Liver (tissue), 3 donors: ENCODE data around the gene CLCA1.

ENCODE experiments used
- RXRA ChIP-seq, 2 donors: IDR thresholded peaks; 2 replicates each; pipeline ENCODE4 v1.6.1; 2017 to 2018; ENCODE audit warnings: antibody characterized with exemption in 2 of 2, mild to moderate bottlenecking in 1 of 2
- TF ChIP-seq, protein P1 (sequence below): fragments of 150-350 bp; IDR thresholded peaks from 2 replicates; pipeline ENCODE4 v1.5.1; 2017; ENCODE audit warnings: improper control_type of control experiment, low read depth, low read length; ENCODE audit not compliant: missing input control
- donor health status: healthy.
- donor health status: healthy.

DNA sequence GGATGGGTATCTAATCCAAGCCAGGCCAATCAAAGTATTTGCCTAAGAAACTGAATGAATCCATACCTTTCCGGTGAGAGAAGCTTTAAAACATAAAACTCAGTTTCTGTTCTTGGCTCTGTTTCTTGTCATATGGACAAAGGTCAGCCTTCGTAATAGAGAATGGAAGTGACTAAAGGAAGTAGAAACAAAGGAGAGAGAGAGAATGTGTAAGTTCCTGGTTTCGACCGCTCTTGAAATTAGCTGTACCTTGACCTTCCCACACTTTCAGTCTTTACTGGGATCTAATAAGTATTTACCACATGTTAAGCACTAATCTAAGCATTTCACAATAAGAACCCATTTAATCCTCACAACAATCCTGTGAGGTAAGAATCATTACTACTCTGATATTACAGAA lies 58.6 kb downstream of the CLCA1 start:
- TF ChIP-seq, protein P1, sequence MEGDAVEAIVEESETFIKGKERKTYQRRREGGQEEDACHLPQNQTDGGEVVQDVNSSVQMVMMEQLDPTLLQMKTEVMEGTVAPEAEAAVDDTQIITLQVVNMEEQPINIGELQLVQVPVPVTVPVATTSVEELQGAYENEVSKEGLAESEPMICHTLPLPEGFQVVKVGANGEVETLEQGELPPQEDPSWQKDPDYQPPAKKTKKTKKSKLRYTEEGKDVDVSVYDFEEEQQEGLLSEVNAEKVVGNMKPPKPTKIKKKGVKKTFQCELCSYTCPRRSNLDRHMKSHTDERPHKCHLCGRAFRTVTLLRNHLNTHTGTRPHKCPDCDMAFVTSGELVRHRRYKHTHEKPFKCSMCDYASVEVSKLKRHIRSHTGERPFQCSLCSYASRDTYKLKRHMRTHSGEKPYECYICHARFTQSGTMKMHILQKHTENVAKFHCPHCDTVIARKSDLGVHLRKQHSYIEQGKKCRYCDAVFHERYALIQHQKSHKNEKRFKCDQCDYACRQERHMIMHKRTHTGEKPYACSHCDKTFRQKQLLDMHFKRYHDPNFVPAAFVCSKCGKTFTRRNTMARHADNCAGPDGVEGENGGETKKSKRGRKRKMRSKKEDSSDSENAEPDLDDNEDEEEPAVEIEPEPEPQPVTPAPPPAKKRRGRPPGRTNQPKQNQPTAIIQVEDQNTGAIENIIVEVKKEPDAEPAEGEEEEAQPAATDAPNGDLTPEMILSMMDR = no peak
- no peak for TF ChIP-seq RXRA (IDR thresholded peaks at IDR 0.05)
